B cell (primary cell): ENCODE measurements around the gene RAE1.

Source experiments
- EZH2 ChIP-seq: IDR thresholded peaks from 2 replicates; pipeline ENCODE4 v1.6.1; 2012; ENCODE audit warnings: borderline replicate concordance, low read depth, mild to moderate bottlenecking, moderate library complexity, low read length; ENCODE audit not compliant: insufficient read depth, poor library complexity, severe bottlenecking
- TF ChIP-seq, protein P1 (sequence below): fragments of 200-600 bp; IDR thresholded peaks from one replicate; pipeline ENCODE4 v1.8.0; 2022; ENCODE audit warnings: antibody characterized with exemption, mild to moderate bottlenecking

DNA sequence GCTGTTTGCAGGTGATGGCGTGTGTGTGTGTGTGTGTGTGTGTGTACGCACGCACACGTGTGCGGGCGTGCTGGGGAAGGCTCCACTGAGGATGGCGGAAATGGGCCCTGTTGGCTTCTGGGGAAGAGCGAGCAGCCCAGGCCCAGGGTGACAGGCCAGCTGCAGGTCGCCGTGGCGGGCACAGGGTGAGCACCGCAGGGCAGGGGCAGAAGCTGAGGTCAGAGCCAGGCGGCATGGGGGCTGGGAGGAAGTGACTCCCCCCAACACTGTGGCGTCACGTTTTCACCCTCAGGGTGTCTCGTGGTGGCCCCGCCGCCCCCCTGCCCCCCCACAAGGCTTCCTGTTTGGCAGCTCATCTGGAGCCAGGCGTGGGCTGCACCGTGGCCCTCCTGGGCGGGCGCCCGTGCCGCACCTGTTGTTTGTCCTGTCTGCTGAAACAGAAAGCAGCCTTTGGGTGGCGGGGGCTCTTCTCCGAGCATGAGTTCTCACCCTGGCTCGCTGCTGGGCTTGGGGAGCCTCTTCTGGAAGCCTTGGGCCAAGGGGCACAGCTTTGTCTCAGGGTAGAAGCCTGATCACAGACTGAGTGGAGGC is 47.3 kb downstream of the RAE1 start:
- TF ChIP-seq, protein P1, sequence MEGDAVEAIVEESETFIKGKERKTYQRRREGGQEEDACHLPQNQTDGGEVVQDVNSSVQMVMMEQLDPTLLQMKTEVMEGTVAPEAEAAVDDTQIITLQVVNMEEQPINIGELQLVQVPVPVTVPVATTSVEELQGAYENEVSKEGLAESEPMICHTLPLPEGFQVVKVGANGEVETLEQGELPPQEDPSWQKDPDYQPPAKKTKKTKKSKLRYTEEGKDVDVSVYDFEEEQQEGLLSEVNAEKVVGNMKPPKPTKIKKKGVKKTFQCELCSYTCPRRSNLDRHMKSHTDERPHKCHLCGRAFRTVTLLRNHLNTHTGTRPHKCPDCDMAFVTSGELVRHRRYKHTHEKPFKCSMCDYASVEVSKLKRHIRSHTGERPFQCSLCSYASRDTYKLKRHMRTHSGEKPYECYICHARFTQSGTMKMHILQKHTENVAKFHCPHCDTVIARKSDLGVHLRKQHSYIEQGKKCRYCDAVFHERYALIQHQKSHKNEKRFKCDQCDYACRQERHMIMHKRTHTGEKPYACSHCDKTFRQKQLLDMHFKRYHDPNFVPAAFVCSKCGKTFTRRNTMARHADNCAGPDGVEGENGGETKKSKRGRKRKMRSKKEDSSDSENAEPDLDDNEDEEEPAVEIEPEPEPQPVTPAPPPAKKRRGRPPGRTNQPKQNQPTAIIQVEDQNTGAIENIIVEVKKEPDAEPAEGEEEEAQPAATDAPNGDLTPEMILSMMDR = no peak
- no peak for TF ChIP-seq EZH2
